K562 (cell line): ENCODE measurements around the gene JUNB. TPM values are rescaled to one million over a fixed set of nuclear protein-coding genes. Genes with fewer than 3 reads are reported as not detected.

Experiments
- ATAC-seq: fragments of 200-7000 bp; cut with Tn5 transposase; 3 replicates; pipeline ENCODE4 v1.9.1; 2020; ENCODE audit warnings: moderate library complexity
- BruUV-seq: library from RNA; stranded (reverse); fragments of 400-500 nt; replicated peaks from 2 replicates; lab custom pipeline; 2021; lab: Mats Ljungman, UMichigan
- CTCF ChIA-PET: fragments of 300-600 bp; formaldehyde crosslinking; extraction: SDS; loops from one replicate; lab custom pipeline; 2021; ENCODE audit warnings: low intra/inter-chr PET ratio; lab: Yijun Ruan, JAX
- POLR2A ChIA-PET: fragments of 300-600, 350-650 bp; sonication (Branson Sonifier 250); formaldehyde crosslinking; extraction: SDS; loops from one replicate; lab custom pipeline; 2021; ENCODE audit warnings: antibody characterized with exemption, inconsistent platforms; lab: Yijun Ruan, JAX
- DNase-seq, 4 experiments: peaks; one replicate each; pipeline versions ENCODE4 v3.0.0 to v3.0.0-alpha.2; 2011 to 2018; ENCODE audit warnings: low spot score in 3 of 4, mixed read lengths in 3 of 4; ENCODE audit errors: extremely low read depth in 1 of 4
- FAIRE-seq: peaks from 2 replicates; lab custom pipeline; 2011; peaks lifted over from hg19 to GRCh38; lab: Jason Lieb, UNC
- H2AFZ ChIP-seq: 2 replicates; pipeline ENCODE4 v1.6.0; 2011; ENCODE audit warnings: low read depth, low read length, control low read depth, inconsistent platforms
- H3K27ac ChIP-seq: fragments of 200-600 bp; 3 replicates; pipeline ENCODE4 v1.8.0; 2011; ENCODE audit warnings: low read depth, mild to moderate bottlenecking, control low read depth, inconsistent platforms, low read length, moderate library complexity, mixed read lengths; ENCODE audit errors: extremely low read depth
- H3K27me3 ChIP-seq, 2 experiments: fragments of 300-600 bp in 1 of 2; 2 replicates in 1 of 2; 3 replicates in 1 of 2; pipeline versions ENCODE4 v1.6.0 to v1.8.0; 2011; ENCODE audit warnings: inconsistent platforms in 2 of 2, low read length in 2 of 2, mild to moderate bottlenecking in 1 of 2, mixed read lengths in 1 of 2, moderate library complexity in 1 of 2; ENCODE audit not compliant: control insufficient read depth in 2 of 2, insufficient read depth in 2 of 2
- H3K36me3 ChIP-seq: fragments of 300-600 bp; 3 replicates; pipeline ENCODE4 v1.8.0; 2011; ENCODE audit warnings: mild to moderate bottlenecking, low read length, inconsistent platforms; ENCODE audit not compliant: control insufficient read depth, insufficient read depth
- H3K4me1 ChIP-seq, 2 experiments: fragments of 200-600 bp in 1 of 2; replicated peaks in 1 of 2; 2 replicates in 1 of 2; 3 replicates in 1 of 2; pipeline versions ENCODE4 v1.5.1 to v1.8.0; 2011; ENCODE audit warnings: inconsistent platforms in 2 of 2, low read length in 2 of 2, mild to moderate bottlenecking in 1 of 2, mixed read lengths in 1 of 2, moderate library complexity in 1 of 2; ENCODE audit not compliant: control insufficient read depth in 2 of 2, insufficient read depth in 2 of 2
- H3K4me2 ChIP-seq: 2 replicates; pipeline ENCODE4 v1.6.1; 2011; ENCODE audit warnings: low read length, control low read depth, inconsistent platforms, mixed read lengths; ENCODE audit not compliant: insufficient read depth
- H3K4me3 ChIP-seq: fragments of 200-600 bp; sonication (generic), shearing (Covaris generic); 2 replicates; pipeline ENCODE4 v1.5.1; 2016; ENCODE audit warnings: control low read depth, inconsistent platforms
- H3K79me2 ChIP-seq: fragments of 200-600 bp; 3 replicates; pipeline ENCODE4 v1.8.0; 2011; ENCODE audit warnings: low read length, inconsistent platforms; ENCODE audit not compliant: control insufficient read depth, insufficient read depth
- H3K9ac ChIP-seq, 2 experiments: 2 replicates each; pipeline versions ENCODE4 v1.6.0 to v1.6.1; 2011; ENCODE audit warnings: low read depth in 2 of 2, low read length in 2 of 2, control low read depth in 1 of 2, inconsistent platforms in 1 of 2, mild to moderate bottlenecking in 1 of 2, mixed read lengths in 1 of 2; ENCODE audit not compliant: insufficient read depth in 1 of 2
- H3K9me1 ChIP-seq: one replicate; pipeline ENCODE4 v1.6.0; 2011; ENCODE audit warnings: inconsistent platforms, mild to moderate bottlenecking, low read length, moderate library complexity; ENCODE audit not compliant: control insufficient read depth, insufficient read depth
- H3K9me3 ChIP-seq: replicated peaks from 2 replicates; pipeline ENCODE4 v1.5.1; 2011; ENCODE audit warnings: low read depth, low read length, inconsistent platforms; ENCODE audit not compliant: control insufficient read depth, insufficient read depth
- H4K20me1 ChIP-seq: replicated peaks from 2 replicates; pipeline ENCODE4 v1.6.1; 2011; ENCODE audit warnings: low read length, inconsistent platforms, mixed read lengths; ENCODE audit not compliant: control insufficient read depth, insufficient read depth
- ARHGAP35 ChIP-seq: fragments of 450-650 bp; IDR thresholded peaks from 2 replicates; pipeline ENCODE4 v1.6.1; 2018; ENCODE audit not compliant: partially characterized antibody
- CBX5 ChIP-seq: IDR thresholded peaks from 2 replicates; pipeline ENCODE4 v1.6.1; 2014; ENCODE audit warnings: low read depth, borderline replicate concordance
- CCNT2 ChIP-seq: IDR thresholded peaks from 2 replicates; pipeline ENCODE4 v1.6.1; 2011; ENCODE audit warnings: borderline replicate concordance, low read depth, mild to moderate bottlenecking, moderate library complexity, mixed read lengths, low read length; ENCODE audit not compliant: insufficient read length; ENCODE audit errors: extremely low read depth
- CLOCK ChIP-seq: fragments of 250-450 bp; sonication (Bioruptor Pico); IDR thresholded peaks from 2 replicates; pipeline ENCODE4 v1.4.0; 2020; ENCODE audit warnings: mild to moderate bottlenecking, moderate library complexity, borderline replicate concordance
- E4F1 ChIP-seq: fragments of 250-450 bp; sonication (Bioruptor Pico); IDR thresholded peaks from 2 replicates; pipeline ENCODE4 v1.5.0; 2021; ENCODE audit warnings: mild to moderate bottlenecking, borderline replicate concordance
- FOXK2 ChIP-seq, 2 experiments: fragments of 450-650 bp; IDR thresholded peaks in 1 of 2; conservative IDR thresholded peaks in 1 of 2; 2 replicates each; pipeline ENCODE4 v1.6.1; 2016; ENCODE audit warnings: low read depth in 2 of 2, mild to moderate bottlenecking in 1 of 2
- HCFC1 ChIP-seq: IDR thresholded peaks from 2 replicates; pipeline ENCODE4 v1.6.1; 2012; ENCODE audit warnings: low read depth, low read length, improper control_type of control experiment
- ILK ChIP-seq: fragments of 450-650 bp; IDR thresholded peaks from 2 replicates; pipeline ENCODE4 v1.6.1; 2016; ENCODE audit warnings: missing genetic modification characterization, low read depth, mild to moderate bottlenecking, missing compliant biosample characterization, moderate library complexity, borderline replicate concordance
- MTF1 ChIP-seq: fragments of 250-450 bp; sonication (Bioruptor Pico); IDR thresholded peaks from 2 replicates; pipeline ENCODE4 v1.9.0; 2021; ENCODE audit warnings: moderate library complexity, mild to moderate bottlenecking, inconsistent platforms, borderline replicate concordance
- PRMT5 ChIP-seq: sonication (generic); formaldehyde crosslinking; IDR thresholded peaks from 2 replicates; pipeline ENCODE4 v1.5.0; 2020; ENCODE audit warnings: missing genetic modification reagents
- PTRF ChIP-seq: fragments of 450-650 bp; IDR thresholded peaks from 2 replicates; pipeline ENCODE4 v1.6.1; 2016; ENCODE audit warnings: mild to moderate bottlenecking, missing genetic modification characterization, missing compliant biosample characterization
- PURB ChIP-seq: sonication (generic); formaldehyde crosslinking; IDR thresholded peaks from 2 replicates; pipeline ENCODE4 v1.9.0; 2021; ENCODE audit warnings: low read depth, mild to moderate bottlenecking, missing genetic modification reagents
- SIN3A ChIP-seq, 2 experiments: fragments of 150-350 bp in 1 of 2; IDR thresholded peaks; 2 replicates each; pipeline ENCODE4 v1.6.1; 2011 to 2016; ENCODE audit warnings: borderline replicate concordance in 2 of 2, low read depth in 2 of 2, low read length in 2 of 2, mild to moderate bottlenecking in 2 of 2, moderate library complexity in 2 of 2; ENCODE audit not compliant: control insufficient read depth in 1 of 2
- ZNF140 ChIP-seq: fragments of 250-450 bp; sonication (Bioruptor Pico); IDR thresholded peaks from 2 replicates; pipeline ENCODE4 v1.8.0; 2021; ENCODE audit warnings: moderate library complexity, mild to moderate bottlenecking, inconsistent platforms
- ZNF780A ChIP-seq: fragments of 250-450 bp; sonication (Bioruptor Pico); IDR thresholded peaks from 2 replicates; pipeline ENCODE4 v1.5.0; 2021; ENCODE audit warnings: mild to moderate bottlenecking
- WGBS: fragments of 100-300 bp; shearing (Covaris generic); methylation state at CpG from one replicate; pipeline ENCODE4 v1.1.6; 2016; ENCODE audit warnings: low coverage, mixed read lengths; ENCODE audit not compliant: insufficient coverage; ENCODE audit errors: missing lambda C conversion rate; 5-methylcytosine and 5-hydroxymethylcytosine counted together
- in situ Hi-C: fragments of 300-500 bp; cut with MboI; formaldehyde crosslinking; loops from 4 replicates; pipeline ENCODE4 v1.15.0; 2018; ENCODE audit warnings: inconsistent platforms, mixed read lengths
- intact Hi-C: fragments of 100-400 bp; cut with micrococcal nuclease; formaldehyde crosslinking; loops from 2 replicates; pipeline ENCODE4 v1.14.2; 2022
- polyA plus RNA-seq, 8 experiments: library from polyadenylated mRNA; depleted of rRNA in 4 of 8; stranded (reverse) in 5 of 8; unstranded in 3 of 8; fragments of >200 nt; fragmentation: Nextera tagmentation in 2 of 8; fragmentation: Illumina TruSeq in 1 of 8; extraction: Ambion mirVana in 2 of 8; extraction: Trizol in 1 of 8; gene quantifications; 2 replicates each; pipeline versions ENCODE4 v1.2.1 to v1.2.3, GENCODE V29; 2011 to 2014; ENCODE audit warnings: inconsistent platforms in 1 of 8, missing spikeins in 1 of 8
- total RNA-seq, 7 experiments: library from RNA; depleted of rRNA in 6 of 7; stranded (reverse); fragments of >200 nt in 6 of 7; fragmentation: Illumina TruSeq in 2 of 7; extraction: Trizol in 2 of 7; gene quantifications; 2 replicates each; pipeline versions ENCODE4 v1.2.1 to v1.2.3, GENCODE V29; 2011 to 2021; ENCODE audit warnings: low replicate concordance in 1 of 7
- TF ChIP-seq, protein P1 (sequence below): fragments of 250-450 bp; sonication (Bioruptor Pico); IDR thresholded peaks from 2 replicates; pipeline ENCODE4 v1.8.0; 2022; ENCODE audit warnings: inconsistent platforms

The JUNB gene
- total and polyA plus RNA-seq, 9 of the 15 experiments (the other 6 are each of a cell fraction or from before 2014, with no cell fraction given) = 0.23 to 88.1 (median 13.1) TPM

- BruUV-seq = no TSS peak
- H3K79me2 ChIP-seq = peaks cover 6% of the 10 kb centered on the region; the same call in 1 of the 3 replicates
- no peaks in the 10 kb centered on the region for H3K9me1 ChIP-seq
- no peak overlapping the region for H3K9ac ChIP-seq
- intact Hi-C loops = no loop called here
- ATAC-seq (no peak), DNase-seq (no peak), FAIRE-seq (no peak)
- H2AFZ ChIP-seq = no peak overlapping the region
- no peak overlapping the region for H3K27ac ChIP-seq
- H3K27me3 ChIP-seq = no peaks in the 10 kb centered on the region
- POLR2A ChIA-PET = no interaction called here
- no peak overlapping the region for H3K4me3 ChIP-seq
- 90% methylated on average over 7 of the region's 13 CpGs for whole genome bisulfite sequencing
- peaks cover 5 to 31% of the 10 kb centered on the region in 2 experiments; a peak in 4 of 5 replicates for H3K4me1 ChIP-seq
- H4K20me1 ChIP-seq = no peaks in the 10 kb centered on the region
- no peaks in the 10 kb centered on the region for H3K9me3 ChIP-seq
- in situ Hi-C loops = no loop called here
- no peak overlapping the region for H3K4me2 ChIP-seq
- no peak for TF ChIP-seq SIN3A (IDR thresholded peaks at IDR 0.05; ENCODE audit: borderline replicate concordance in 2 of 2, control insufficient read depth in 1 of 2, low read depth in 2 of 2, low read length in 2 of 2)
- TF ChIP-seq PTRF (tag) = no peak
- TF ChIP-seq CCNT2 = no peak
- no peak for TF ChIP-seq MTF1 (CRISPR knock-in tag)
- no peak for TF ChIP-seq CBX5
- no peak for TF ChIP-seq ILK (tag)
- no peak for TF ChIP-seq PURB (CRISPR knock-in tag)
- TF ChIP-seq PRMT5 (CRISPR knock-in tag) = no peak
- no peak for TF ChIP-seq ZNF780A (CRISPR knock-in tag)
- TF ChIP-seq CLOCK (CRISPR knock-in tag) = no peak
- no peak for TF ChIP-seq ZNF140 (CRISPR knock-in tag)
- TF ChIP-seq E4F1 (CRISPR knock-in tag) = no peak
- TF ChIP-seq HCFC1 = no peak
- TF ChIP-seq, protein P1, sequence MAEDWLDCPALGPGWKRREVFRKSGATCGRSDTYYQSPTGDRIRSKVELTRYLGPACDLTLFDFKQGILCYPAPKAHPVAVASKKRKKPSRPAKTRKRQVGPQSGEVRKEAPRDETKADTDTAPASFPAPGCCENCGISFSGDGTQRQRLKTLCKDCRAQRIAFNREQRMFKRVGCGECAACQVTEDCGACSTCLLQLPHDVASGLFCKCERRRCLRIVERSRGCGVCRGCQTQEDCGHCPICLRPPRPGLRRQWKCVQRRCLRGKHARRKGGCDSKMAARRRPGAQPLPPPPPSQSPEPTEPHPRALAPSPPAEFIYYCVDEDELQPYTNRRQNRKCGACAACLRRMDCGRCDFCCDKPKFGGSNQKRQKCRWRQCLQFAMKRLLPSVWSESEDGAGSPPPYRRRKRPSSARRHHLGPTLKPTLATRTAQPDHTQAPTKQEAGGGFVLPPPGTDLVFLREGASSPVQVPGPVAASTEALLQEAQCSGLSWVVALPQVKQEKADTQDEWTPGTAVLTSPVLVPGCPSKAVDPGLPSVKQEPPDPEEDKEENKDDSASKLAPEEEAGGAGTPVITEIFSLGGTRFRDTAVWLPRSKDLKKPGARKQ (CRISPR knock-in tag) = no peak
- no peak for TF ChIP-seq ARHGAP35
- TF ChIP-seq FOXK2 (conservative IDR thresholded peaks at IDR 0.05 in 1 of 2, IDR thresholded peaks at IDR 0.05 in 1 of 2; ENCODE audit: low read depth in 2 of 2) = no peak
- H3K36me3 ChIP-seq = no peaks in the 10 kb centered on the region
- CTCF ChIA-PET = no interaction called here
Observed at GRCh38 chr19:12770922-12771321, 20.4 kb upstream of the JUNB start.
